Effector memory CD4-positive, alpha-beta T cell (primary cell): ENCODE results near the gene BTBD10.

Experiments
- DNase-seq, 3 donors: peaks; one replicate each; pipeline ENCODE4 v3.0.0-alpha.2; 2020
- H3K27ac ChIP-seq: 2 replicates; pipeline ENCODE4 v1.7.0; 2013; ENCODE audit warnings: mild to moderate bottlenecking, low read length, moderate library complexity; ENCODE audit not compliant: insufficient read depth, poor library complexity, severe bottlenecking
- H3K27me3 ChIP-seq: replicated peaks from 2 replicates; pipeline ENCODE4 v1.7.0; 2013; ENCODE audit warnings: mild to moderate bottlenecking, low read length; ENCODE audit not compliant: insufficient read depth, control insufficient read depth, poor library complexity, severe bottlenecking
- H3K36me3 ChIP-seq: 2 replicates; pipeline ENCODE4 v1.7.0; 2013; ENCODE audit warnings: mild to moderate bottlenecking, low read length, moderate library complexity; ENCODE audit not compliant: control insufficient read depth, insufficient read depth
- H3K4me1 ChIP-seq: 2 replicates; pipeline ENCODE4 v1.7.0; 2013; ENCODE audit warnings: low read length, mild to moderate bottlenecking; ENCODE audit not compliant: control insufficient read depth, insufficient read depth, poor library complexity, severe bottlenecking
- H3K4me3 ChIP-seq: 2 replicates; pipeline ENCODE4 v1.7.0; 2013; ENCODE audit warnings: low read length, low read depth, mild to moderate bottlenecking; ENCODE audit not compliant: insufficient read depth, poor library complexity, severe bottlenecking
- H3K9me3 ChIP-seq: 2 replicates; pipeline ENCODE4 v1.7.0; 2013; ENCODE audit warnings: mild to moderate bottlenecking, low read length, moderate library complexity; ENCODE audit not compliant: control insufficient read depth

BTBD10 gene

DNA sequence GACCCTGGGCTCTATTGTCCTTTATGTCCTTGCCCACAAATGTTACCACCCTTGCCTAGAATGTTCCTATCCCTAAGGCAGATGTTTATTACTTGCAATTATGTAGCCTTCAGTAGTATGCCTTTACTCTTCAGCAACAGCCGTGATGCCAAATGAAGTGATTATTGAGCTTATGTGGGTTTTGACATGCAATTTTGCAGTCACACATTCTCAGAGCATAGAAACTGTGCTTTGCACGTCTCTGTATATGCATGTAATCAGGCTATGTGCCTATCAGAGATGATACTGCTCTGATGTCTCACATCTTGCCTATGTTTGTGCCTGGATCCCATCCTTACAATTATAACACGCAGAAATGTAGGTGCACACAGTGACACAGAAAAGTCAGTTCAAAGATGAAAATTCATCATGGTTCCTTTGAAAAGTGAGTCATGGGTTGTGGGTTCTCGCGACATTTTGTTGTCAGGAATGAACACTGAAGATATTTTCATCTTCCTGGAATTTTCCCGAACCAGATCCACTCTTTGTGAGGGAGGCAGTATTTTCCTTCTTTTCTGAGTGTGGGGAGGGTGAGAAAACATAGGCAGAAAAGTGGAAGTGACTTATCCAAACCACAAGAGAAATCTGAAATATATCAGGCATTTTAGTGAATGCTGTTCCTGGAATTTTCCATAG is 104.3 kb downstream of the BTBD10 start:
- Histone ChIP-seq H3K4me3 (no peak overlapping the region), H3K27ac (no peak overlapping the region), H3K27me3 (no peaks in the 10 kb centered on the region), H3K9me3 (no peaks in the 10 kb centered on the region), H3K4me1 (no peaks in the 10 kb centered on the region), H3K36me3 (peaks cover 89% of the 10 kb centered on the region)
- DNase-seq = no peak

- no peak for DNase-seq
- no peak overlapping the region for H3K4me3 ChIP-seq
- H3K36me3 ChIP-seq = peaks cover 78% of the 10 kb centered on the region
Observed at GRCh38 chr11:13357232-13357631, 105.8 kb downstream of the BTBD10 start.

DNA sequence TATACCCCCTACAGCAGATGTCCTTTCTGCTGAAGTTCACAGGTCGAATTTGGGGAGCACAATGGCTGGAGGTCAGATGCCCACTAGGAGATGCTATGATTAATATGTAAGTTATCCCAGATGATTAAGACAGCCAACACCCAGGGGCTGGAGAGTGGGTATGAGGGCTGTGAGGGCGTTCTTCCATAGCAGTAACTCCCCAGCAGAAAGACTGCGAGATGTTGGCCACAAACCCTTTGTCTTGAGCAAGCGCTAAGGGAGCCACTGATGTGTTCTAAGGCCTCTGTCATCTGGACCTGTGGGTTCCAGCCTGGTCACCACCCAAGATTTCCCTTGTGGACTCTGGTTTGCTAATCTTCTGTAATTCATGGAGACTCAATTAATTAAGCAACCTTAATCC is 107.8 kb downstream of the BTBD10 start:
- no peaks in the 10 kb centered on the region for H3K4me1 ChIP-seq
- H3K9me3 ChIP-seq = no peaks in the 10 kb centered on the region
- peaks cover 67% of the 10 kb centered on the region for H3K36me3 ChIP-seq
- no peak overlapping the region for H3K4me3 ChIP-seq
- DNase-seq = no peak
- no peak overlapping the region for H3K27ac ChIP-seq
- no peaks in the 10 kb centered on the region for H3K27me3 ChIP-seq

More at GRCh38 chr11:13357232-13357631, 105.8 kb downstream of the BTBD10 start:
- Histone ChIP-seq H3K4me1 (no peaks in the 10 kb centered on the region), H3K27ac (no peak overlapping the region), H3K9me3 (no peaks in the 10 kb centered on the region), H3K27me3 (no peaks in the 10 kb centered on the region)

GRCh38 chr11:13354335-13354734 is 108.7 kb downstream of the BTBD10 start:
- H3K27me3 ChIP-seq = no peaks in the 10 kb centered on the region
- no peak overlapping the region for H3K27ac ChIP-seq
- peaks cover 62% of the 10 kb centered on the region for H3K36me3 ChIP-seq
- no peak for DNase-seq
- no peaks in the 10 kb centered on the region for H3K9me3 ChIP-seq
- H3K4me1 ChIP-seq = no peaks in the 10 kb centered on the region
- H3K4me3 ChIP-seq = no peak overlapping the region

- DNase-seq = no peak
- H3K36me3 ChIP-seq = peaks cover 47% of the 10 kb centered on the region
- no peaks in the 10 kb centered on the region for H3K9me3 ChIP-seq
- no peak overlapping the region for H3K4me3 ChIP-seq
- no peaks in the 10 kb centered on the region for H3K27me3 ChIP-seq
- H3K4me1 ChIP-seq = peaks cover 8% of the 10 kb centered on the region
- no peak overlapping the region for H3K27ac ChIP-seq
Observed at GRCh38 chr11:13352711-13353110, 110.3 kb downstream of the BTBD10 start.

GRCh38 chr11:13349581-13349980 is 113.4 kb downstream of the BTBD10 start:
- H3K27ac ChIP-seq = no peak overlapping the region
- no peaks in the 10 kb centered on the region for H3K9me3 ChIP-seq
- no peaks in the 10 kb centered on the region for H3K27me3 ChIP-seq
- no peak overlapping the region for H3K4me3 ChIP-seq
- peaks cover 26% of the 10 kb centered on the region for H3K36me3 ChIP-seq
- peaks cover 11% of the 10 kb centered on the region for H3K4me1 ChIP-seq
- no peak for DNase-seq

GRCh38 chr11:13349046-13349445 is 114.0 kb downstream of the BTBD10 start:
- no peak for DNase-seq
- Histone ChIP-seq H3K4me3 (no peak overlapping the region), H3K36me3 (peaks cover 20% of the 10 kb centered on the region), H3K9me3 (no peaks in the 10 kb centered on the region), H3K27ac (no peak overlapping the region), H3K27me3 (no peaks in the 10 kb centered on the region), H3K4me1 (peaks cover 11% of the 10 kb centered on the region)

DNA sequence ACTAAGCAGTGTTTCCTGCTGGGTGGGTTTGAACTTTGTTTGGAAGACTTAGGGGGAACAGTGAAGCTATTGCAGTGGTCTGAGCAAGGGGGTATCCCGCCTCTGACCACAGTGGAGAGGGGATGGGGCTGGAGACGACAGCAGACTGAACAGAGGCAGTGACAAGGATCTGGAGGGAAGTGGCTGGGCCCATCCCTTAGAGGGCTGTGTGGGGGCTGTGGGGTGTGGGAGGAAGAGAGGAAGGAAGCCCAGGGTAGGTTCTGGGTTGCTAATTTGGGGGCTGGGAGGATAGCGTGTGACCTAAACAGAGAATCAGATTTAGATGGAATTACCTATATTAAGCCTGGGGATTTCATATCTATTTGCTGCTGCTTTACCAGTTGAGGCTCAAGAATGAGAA is 114.7 kb downstream of the BTBD10 start:
- H3K9me3 ChIP-seq = no peaks in the 10 kb centered on the region
- peaks cover 11% of the 10 kb centered on the region for H3K4me1 ChIP-seq
- no peak overlapping the region for H3K4me3 ChIP-seq
- DNase-seq = no peak
- H3K27me3 ChIP-seq = no peaks in the 10 kb centered on the region
- no peak overlapping the region for H3K27ac ChIP-seq
- H3K36me3 ChIP-seq = peaks cover 17% of the 10 kb centered on the region

- peaks cover 17% of the 10 kb centered on the region for H3K36me3 ChIP-seq
Observed at GRCh38 chr11:13347901-13348300, 115.1 kb downstream of the BTBD10 start.

GRCh38 chr11:13346470-13346869 is 116.6 kb downstream of the BTBD10 start:
- no peaks in the 10 kb centered on the region for H3K9me3 ChIP-seq
- H3K27ac ChIP-seq = no peak overlapping the region
- DNase-seq = no peak
- peaks cover 11% of the 10 kb centered on the region for H3K4me1 ChIP-seq
- peaks cover 15% of the 10 kb centered on the region for H3K36me3 ChIP-seq
- no peak overlapping the region for H3K4me3 ChIP-seq
- H3K27me3 ChIP-seq = no peaks in the 10 kb centered on the region

More at GRCh38 chr11:13347901-13348300, 115.1 kb downstream of the BTBD10 start:
- no peak overlapping the region for H3K4me3 ChIP-seq
- no peaks in the 10 kb centered on the region for H3K27me3 ChIP-seq
- peaks cover 11% of the 10 kb centered on the region for H3K4me1 ChIP-seq
- H3K27ac ChIP-seq = no peak overlapping the region
- no peaks in the 10 kb centered on the region for H3K9me3 ChIP-seq
- no peak for DNase-seq
